HG03135 (cell line): Measurements from ENCODE around the gene MSH6.
"Not testable (repeated sequence)": the region's sequence is repeated elsewhere in the genome, so short reads cannot be mapped to it uniquely, and the experiment has no call there.

Experiments used
- ATAC-seq: cut with Tn5 transposase; IDR thresholded peaks from one replicate; pipeline ENCODE4 v1.9.1; 2021; ENCODE audit warnings: mild to moderate bottlenecking, moderate library complexity; ENCODE audit not compliant: unreplicated experiment

Gene MSH6

GRCh38 chr2:47843407-47843806 lies 60.5 kb downstream of the MSH6 start:
- ATAC-seq = no peak

GRCh38 chr2:47844162-47844561 lies 61.2 kb downstream of the MSH6 start:
- ATAC-seq = no peak

GRCh38 chr2:47849368-47849767 lies 66.4 kb downstream of the MSH6 start:
- no peak for ATAC-seq

- ATAC-seq = no peak
These were observed 67.3 kb downstream of the MSH6 start for GRCh38 chr2:47850198-47850597.

GRCh38 chr2:47853067-47853777 lies 70.3 kb downstream of the MSH6 start:
- not testable (repeated sequence) for ATAC-seq
